T47D (cell line): ENCODE data around the gene EGR1.

Experiments used
- DNase-seq, 2 experiments: peaks; one replicate each; pipeline versions ENCODE4 v3.0.0 to v3.0.0-alpha.2; 2011 to 2012; ENCODE audit warnings: low read depth in 1 of 2, low spot score in 1 of 2
- JUND ChIP-seq: IDR thresholded peaks from 2 replicates; pipeline ENCODE4 v1.6.1; 2012; ENCODE audit warnings: low read depth
- in situ Hi-C: cut with HindIII; loops from 2 replicates; pipeline ENCODE4 v1.10.0; 2016; ENCODE audit warnings: low sequenced_read_pairs, low pct_unique_long_range_greater_than_20kb

EGR1 gene

DNA sequence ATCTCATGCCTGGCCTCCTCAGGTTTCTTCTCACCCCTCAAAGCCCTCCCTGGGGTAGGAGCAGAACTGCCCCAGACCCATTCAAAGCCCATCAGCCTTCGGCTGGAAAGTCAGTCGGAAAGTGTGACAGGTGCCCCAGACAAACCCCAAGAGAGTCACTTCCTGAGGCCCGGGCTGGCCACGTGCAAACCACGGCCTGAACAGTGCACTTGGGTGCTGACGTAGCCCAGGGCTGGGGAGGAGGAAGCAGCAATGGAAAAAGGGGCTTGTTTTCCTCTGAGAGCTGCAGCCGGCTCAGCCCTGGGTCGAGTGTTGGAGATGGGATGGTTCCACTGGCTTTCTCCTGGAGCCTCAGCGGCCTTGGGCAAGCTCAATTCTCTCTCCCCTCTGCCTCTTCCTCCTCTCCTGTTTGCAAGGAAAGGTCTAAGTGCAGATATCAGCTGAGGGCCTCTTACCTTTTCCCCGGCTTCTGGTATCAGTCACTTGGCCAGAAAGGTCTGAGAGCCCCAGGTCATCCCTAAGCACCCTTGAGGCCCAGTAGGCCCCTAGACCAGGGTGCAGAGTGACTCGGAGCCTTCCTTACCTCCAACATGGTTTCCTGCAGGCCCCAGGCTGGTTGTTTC, 5.9 kb upstream of the EGR1 start:
- in situ Hi-C loops: no loop called here
- no peak for TF ChIP-seq JUND
- DNase-seq: no peak

- no peak for DNase-seq
- in situ Hi-C loops: no loop called here
- no peak for TF ChIP-seq JUND
Measured at GRCh38 chr5:138460032-138460693, 5.1 kb upstream of the EGR1 start.

DNA sequence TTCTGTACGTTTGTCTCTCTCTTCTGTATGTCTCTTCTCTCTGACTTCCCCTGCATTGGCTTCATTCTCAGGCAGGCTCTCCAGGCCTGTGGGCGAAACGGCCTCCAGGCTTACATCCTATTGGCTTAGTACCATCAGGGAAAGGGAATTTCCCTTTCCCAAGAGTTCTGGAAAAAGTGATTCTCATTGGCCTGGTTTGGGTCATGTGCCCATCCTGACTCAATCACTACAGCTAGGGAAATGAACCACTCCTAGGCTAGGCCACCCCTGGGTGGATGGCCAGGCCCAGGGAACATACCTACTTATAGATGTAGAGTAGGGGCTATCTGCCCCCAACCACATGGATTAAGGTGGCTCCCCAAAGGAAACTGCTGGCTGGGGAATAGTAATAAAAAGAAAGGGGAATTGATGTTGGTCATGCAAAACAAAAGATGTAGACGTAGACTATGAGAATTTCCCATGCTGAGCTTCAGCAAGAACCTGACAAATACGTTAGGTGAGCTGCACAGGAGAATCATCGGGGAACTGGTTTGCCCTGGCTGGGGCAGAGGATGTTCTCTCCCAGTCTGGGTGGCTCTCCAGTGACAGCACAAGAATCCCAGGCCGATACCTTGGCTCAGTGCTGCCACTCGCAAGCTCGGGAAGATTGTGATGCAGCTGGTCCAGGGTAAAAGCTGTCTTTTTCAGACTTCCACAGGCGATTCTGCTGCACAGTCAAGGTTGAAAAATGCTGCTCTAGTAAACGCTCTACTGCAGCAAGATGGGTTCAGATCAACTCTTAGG, 3.7 kb upstream of the EGR1 start:
- DNase-seq: peak in 1 of 2 experiments; percentile 46
- in situ Hi-C loops: no loop called here
- no peak for TF ChIP-seq JUND

GRCh38 chr5:138463419-138464007, 1.8 kb upstream of the EGR1 start:
- no peak for TF ChIP-seq JUND
- in situ Hi-C loops: no loop called here
- DNase-seq: peak in 1 of 2 experiments; percentile 52

DNA sequence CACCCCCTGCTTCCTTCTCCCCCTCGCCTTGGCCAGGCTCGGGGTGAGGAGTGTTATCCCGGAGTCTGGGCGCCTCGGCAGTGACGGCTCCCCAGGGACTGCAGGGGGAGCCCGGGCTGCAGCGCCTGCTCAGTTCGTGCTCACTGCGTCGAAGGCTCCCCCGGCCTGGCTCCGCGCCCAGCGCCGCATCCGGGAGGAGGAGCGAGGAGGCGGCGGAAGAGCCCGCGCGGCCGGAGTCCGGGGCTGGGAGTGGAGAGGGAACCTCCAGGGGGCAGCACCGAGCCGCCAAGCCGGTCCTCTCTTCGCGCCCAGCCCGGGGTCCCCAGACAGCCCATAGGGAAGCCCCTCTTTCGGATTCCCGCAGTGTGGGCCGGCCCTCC, 1.3 kb upstream of the EGR1 start:
- DNase-seq: peak; percentile 92 to 97
- in situ Hi-C loops: no loop called here
- no peak for TF ChIP-seq JUND

DNA sequence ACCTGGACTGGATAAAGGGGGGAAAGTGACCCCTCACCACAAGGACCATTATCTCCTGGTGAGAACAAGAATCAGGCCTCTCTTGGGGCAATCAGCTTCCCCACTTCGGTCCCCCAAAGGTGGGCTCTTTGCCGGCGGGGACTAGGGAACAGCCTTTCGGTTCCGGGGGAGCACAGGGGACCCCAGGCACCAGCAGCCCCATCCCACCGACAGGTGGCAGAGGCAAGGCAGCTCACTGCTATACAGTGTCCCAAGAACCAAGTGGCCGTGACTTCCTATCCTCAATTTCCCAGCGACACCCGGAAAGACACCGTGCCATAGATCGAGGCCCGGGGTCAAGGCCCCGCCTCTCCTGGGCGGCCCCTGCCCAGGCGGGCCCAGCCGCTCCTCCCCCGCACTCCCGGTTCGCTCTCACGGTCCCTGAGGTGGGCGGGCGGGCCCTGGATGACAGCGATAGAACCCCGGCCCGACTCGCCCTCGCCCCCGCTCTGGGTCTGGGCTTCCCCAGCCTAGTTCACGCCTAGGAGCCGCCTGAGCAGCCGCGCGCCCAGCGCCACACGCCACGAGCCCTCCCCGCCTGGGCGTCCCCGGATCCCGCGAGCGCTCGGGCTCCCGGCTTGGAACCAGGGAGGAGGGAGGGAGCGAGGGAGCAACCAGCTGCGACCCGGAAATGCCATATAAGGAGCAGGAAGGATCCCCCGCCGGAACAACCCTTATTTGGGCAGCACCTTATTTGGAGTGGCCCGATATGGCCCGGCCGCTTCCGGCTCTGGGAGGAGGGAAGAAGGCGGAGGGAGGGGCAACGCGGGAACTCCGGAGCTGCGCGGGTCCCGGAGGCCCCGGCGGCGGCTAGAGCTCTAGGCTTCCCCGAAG, 655 bp upstream of the EGR1 start:
- peak; percentile 92 to 99 for DNase-seq
- TF ChIP-seq JUND: no peak
- in situ Hi-C loops: no loop called here

- in situ Hi-C loops: no loop called here
- DNase-seq: no peak
- no peak for TF ChIP-seq JUND
Measured at GRCh38 chr5:138466125-138466899, 1.0 kb downstream of the EGR1 start.

- no peak for DNase-seq
- TF ChIP-seq JUND: no peak
- in situ Hi-C loops: no loop called here
Measured at GRCh38 chr5:138466900-138467710, 1.8 kb downstream of the EGR1 start.

DNA sequence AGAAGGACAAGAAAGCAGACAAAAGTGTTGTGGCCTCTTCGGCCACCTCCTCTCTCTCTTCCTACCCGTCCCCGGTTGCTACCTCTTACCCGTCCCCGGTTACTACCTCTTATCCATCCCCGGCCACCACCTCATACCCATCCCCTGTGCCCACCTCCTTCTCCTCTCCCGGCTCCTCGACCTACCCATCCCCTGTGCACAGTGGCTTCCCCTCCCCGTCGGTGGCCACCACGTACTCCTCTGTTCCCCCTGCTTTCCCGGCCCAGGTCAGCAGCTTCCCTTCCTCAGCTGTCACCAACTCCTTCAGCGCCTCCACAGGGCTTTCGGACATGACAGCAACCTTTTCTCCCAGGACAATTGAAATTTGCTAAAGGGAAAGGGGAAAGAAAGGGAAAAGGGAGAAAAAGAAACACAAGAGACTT, 2.4 kb downstream of the EGR1 start:
- in situ Hi-C loops: no loop called here
- no peak for TF ChIP-seq JUND
- no peak for DNase-seq

- in situ Hi-C loops: no loop called here
- DNase-seq: no peak
- TF ChIP-seq JUND: no peak
Measured at GRCh38 chr5:138468133-138468965, 3.1 kb downstream of the EGR1 start.
